Stimulated activated CD4-positive, alpha-beta T cell treated with anti-CD3 and anti-CD28 coated beads, TNF-alpha, amount 100 ng/mL, for 1 hour (primary cell): Measurements from ENCODE around the gene XPO4.
"Not testable (repeated sequence)": the region's sequence is repeated elsewhere in the genome, so short reads cannot be mapped to it uniquely, and the experiment has no call there.

Experiments used
- DNase-seq, 3 donors: peaks; one replicate each; pipeline ENCODE4 v3.0.0-alpha.2; 2020; ENCODE audit warnings: low read depth in 3 of 3, low spot score in 1 of 3

XPO4 gene

DNA sequence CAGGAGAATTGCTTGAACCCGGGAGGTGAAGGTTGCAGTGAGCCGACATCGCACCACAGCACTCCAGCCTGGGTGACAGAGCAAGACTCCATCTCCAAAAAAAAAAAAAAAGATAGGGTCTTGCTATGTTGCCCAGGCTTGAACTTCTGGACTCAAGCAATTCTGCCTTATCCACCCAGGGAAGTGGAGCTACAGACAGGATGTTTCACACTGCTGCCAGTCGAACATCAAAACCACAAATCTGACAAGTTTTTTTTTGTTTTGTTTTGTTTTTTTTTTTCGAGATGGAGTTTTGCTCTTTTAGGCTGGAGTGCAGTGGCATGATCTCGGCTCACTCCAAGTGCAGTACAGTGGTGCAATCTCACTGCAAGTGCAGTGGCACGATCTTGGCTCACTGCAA, 10.8 kb downstream of the XPO4 start:
- DNase-seq, result no peak

DNA sequence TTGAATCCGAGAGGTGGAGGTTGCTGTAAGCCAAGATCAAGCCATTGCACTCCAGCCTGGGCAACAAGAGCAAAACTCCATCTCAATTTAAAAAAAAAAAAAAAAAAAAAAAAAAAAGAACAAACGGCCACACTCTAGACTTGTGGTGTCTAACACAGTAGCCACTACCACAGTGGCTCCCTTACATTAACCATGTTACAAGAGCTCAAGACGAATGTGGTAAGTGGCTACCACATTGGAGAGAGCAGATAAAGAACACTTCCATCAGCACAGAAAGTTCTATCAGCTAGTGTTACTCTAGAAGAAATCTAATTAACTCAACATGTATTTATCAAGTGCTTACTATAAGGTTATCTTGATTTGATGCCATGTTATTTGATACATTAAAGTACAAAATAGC, 11.5 kb downstream of the XPO4 start:
- DNase-seq, result no peak

DNA sequence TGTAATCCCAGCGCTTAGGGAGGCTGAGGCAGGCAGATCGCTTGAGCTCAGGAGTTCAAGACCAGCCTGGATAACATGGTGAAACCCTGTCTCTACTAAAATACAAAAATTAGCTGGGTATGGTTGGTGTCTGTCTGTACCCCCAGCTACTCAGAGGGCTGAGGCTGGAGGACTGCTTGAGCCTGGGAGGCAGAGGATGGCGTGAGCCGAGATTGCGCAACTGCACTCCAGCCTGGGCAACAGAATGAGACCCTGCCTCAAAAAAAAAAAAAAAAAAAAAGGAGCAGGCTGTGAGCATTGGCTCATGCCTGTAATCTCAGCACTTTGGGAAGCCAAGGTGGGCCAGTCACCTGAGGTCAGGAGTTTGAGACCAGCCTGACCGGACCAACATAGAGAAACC, 12.0 kb downstream of the XPO4 start:
- not testable (repeated sequence) for DNase-seq

DNA sequence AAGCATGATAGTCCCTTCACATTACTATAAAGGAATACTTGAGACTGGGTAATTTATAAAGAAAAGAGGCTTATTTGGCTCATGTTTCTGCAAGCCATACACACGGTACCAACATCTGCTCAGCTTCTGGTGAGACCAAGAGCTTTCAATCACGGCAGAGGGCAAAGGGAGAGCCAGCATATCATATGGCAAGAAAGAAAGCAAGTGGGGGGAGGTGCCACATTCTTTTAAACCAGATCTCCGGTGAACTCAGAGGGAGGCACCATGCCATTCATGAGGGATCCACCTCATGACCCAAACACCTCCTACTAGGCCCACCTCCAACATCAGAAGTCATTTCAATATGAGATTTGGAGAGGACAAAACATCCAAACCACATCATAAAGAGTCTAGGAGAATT, 20.3 kb downstream of the XPO4 start:
- no peak for DNase-seq

DNA sequence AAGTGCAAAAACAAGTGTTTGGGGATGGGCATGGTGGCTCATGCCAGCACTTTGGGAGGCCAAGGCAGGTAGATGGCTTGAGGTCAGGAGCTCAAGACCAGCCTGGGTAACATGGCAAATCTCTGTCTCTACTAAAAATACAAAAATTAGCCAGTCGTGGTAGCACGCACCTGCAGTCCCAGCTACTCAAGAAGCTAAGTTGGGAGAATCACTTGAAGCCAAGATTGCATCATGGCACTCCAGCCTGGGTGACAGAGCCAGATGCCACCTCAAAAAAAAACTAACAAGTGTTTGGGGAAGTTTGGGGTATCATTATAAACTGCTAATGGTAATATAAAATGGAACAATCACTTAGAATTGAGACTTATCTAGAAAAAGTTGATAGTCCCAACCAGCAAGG, 24.6 kb downstream of the XPO4 start:
- no peak for DNase-seq

DNA sequence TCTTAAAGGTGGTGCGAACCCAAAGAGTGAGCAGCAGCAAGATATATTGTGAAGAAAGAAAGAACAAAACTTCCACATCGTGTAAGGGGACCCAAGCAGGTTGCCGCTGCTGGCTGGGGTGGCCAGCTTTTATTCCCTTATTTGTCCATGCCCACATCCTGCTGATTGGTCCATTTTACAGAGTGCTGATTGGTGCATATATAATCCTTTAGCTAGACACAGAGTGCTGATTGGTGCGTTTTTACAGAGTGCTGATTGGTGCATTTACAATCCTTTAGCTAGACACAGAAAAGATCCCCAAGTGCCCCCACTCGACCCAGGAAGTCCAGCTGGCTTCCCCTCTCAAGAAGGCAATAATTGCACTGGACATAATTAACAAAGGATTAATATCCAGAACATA, 25.7 kb downstream of the XPO4 start:
- DNase-seq, result not testable (repeated sequence)

DNA sequence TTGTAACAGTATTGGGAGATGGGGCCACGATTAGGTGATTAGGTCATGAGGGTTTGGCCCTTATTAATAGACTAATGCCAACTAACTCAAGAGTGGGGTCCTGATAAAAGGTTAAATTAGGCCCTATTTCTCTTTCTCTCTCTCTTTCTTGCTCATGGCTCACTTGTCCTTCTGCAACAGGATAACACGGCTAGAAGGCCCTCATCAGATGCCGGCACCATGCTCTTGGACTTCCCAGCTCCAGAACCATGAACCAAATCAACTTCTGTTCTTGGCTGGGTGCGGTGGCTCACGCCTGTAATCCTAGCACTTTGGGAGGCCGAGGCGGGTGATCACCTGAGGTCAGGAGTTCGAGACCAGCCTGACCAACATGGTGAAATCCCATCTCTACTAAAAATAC, 28.1 kb downstream of the XPO4 start:
- DNase-seq, result not testable (repeated sequence)

DNA sequence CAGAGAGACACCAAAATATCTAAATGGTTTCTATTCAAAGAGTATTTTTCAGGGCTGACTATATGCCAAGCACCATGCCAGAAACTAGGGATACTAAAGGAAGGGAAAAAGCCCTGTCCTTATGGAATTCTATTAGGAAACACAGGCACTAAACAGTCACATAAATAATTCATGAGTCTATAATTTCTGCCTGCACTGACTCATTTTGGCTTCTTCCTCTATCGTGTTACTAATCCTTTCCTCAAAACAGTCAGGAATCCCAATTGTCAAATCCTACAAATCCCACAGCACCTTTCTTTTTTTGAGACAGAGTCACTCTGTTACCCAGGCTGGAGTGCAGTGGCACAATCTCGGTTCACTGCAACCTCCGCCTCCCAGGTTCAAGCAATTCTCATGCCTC, 29.2 kb downstream of the XPO4 start:
- no peak for DNase-seq

DNA sequence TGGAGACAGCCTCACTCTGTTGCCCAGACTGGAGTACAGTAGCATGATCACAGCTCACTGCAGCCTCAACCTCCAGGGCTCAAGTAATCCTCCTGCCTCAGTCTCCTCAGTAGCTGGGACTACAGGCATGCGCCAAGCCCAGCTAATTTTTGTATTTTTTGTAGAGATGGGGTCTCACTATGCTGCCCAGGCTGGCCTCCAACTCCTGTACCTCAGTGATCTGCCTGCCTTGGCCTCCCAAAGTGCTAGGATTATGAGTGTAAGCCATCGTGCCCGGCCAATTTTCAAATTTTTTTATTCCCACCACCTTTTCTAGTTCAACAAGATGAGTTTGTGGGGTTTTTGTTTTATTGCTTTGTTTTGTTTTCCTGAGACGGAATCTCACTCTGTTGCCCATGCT, 31.7 kb downstream of the XPO4 start:
- DNase-seq, result no peak

DNA sequence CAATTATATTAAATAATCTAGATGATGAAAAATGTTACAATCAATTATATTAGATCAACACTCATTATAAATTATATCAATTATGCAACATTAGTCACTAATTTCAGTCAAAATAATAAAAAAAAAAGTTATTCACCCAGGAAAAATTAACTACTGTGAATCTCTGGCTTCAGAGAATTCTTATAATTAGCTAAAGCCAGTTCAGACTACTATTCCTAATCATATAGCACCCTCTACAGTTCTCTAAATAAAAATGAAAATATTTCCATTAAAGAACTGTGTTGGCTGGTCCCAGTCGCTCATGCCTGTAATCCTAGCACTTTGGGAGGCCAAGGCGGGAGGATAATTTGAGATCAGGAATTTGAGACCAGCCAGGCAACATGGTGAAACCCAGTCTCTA, 33.0 kb downstream of the XPO4 start:
- DNase-seq, result no peak

DNA sequence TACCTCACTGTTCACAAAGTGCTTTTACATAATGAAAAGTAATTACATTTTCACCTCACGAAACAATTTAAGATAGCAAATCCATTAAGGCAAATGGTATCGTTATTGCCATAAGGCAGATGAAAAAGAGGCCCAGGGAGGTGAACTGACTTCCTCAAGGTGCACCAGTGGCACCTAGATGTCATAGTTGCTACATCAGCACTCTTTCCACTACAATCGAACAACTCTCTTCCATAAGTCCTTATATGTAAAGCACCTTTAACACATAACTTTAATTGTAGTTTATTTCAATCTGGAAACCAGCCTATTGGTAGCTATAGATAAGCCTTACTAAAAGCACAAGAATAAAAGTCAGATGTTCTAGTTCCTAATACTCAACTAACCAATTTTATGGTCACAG, 35.1 kb downstream of the XPO4 start:
- no peak for DNase-seq

DNA sequence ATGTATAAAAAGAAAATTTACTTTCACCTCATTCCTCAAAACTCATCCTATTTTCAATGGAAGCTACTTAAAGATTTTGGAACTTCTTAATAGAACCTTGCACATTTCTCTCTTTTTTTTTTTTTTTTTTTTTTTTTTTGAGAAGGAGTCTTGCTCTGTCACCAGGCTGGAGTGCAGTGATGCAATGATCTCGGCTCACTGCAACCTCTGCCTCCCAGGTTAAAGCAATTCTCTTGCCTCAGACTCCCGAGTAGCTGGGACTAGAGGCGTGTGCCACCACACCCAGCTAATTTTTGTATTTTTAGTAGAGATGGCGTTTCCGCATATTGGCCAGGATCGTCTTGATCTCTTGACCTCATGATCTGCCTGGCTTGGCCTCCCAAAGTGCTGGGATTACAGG, 40.9 kb downstream of the XPO4 start:
- DNase-seq, result not testable (repeated sequence)

DNA sequence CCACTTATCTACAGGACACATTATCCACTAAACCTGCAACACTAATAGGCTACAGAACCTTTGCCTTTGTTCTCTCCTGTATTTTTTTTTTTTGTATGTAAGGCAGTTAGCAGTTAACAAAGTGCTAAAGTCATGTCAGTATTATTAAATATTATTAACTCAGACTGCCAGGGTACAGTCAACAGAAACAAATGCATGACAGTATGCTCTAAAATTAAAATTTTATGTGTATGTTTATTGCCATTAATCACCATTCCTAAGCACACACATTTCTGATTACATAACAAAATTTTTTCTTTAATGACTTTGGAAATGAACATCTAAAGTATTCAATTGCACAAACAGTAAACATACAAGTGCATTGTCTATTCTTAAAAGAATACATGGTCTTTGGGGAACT, 41.7 kb downstream of the XPO4 start:
- no peak for DNase-seq

DNA sequence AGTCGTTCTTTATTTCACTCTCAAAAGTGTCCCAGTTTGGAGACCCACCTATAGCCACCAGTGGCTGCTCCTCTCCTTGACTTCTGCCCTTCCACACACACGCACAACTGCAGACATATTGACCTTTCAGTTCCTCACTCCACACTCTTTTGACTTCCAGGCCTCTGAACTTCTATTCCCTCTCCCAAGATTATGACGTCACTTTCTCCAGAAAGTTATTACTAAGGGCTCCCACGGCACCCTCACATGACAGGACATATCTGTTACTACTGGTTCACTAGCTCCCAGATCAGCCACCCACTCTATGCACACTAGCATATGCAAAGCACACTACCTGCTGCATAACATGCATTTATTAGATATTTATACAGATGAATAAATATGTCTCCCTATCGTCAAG, 45.9 kb downstream of the XPO4 start:
- DNase-seq, result no peak

DNA sequence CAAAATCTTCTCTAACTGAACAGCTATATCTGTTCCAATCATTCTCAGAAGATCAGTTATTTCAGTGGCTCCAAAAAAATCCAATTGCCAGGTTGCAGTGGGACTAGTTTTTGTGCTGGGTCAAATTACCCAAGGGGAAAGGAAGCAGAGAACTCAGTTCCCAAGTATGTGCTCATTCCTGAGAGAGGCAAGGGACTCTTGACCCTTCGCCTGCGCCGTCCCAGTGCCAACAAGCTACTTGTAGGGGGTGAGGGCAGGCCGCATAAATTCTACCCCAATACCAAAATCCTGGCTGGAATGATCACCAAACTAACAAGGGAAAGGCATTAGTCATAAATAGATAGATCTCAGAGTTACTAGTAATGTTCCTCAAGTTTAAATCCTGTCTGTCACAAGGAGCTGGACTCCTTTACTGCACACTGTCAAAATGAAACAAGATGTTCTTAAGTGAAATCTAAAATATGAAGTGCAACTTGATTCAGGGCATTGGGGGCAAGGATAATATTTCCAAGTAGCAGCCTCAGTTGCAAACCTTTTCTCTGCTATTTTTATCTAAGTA, 50.6 kb downstream of the XPO4 start:
- DNase-seq, result no peak

DNA sequence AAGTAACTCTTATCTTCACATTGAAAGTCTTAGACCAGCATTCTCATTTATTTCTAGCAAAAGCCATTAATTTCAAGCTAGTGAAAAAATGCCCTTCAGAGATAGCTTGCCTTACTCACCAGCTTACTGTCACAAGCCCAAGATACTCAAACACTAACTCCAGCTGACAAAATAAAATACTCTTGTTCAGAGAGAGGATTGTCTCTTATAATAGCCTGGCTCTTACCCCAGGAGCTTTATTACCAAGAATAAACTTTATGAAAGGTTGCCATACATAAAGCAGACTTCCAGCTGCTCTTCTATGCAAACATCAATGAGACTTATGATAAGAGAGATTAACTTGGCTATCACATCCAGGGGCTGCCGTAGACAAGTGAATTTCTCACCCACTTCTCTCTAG, 53.6 kb downstream of the XPO4 start:
- no peak for DNase-seq

DNA sequence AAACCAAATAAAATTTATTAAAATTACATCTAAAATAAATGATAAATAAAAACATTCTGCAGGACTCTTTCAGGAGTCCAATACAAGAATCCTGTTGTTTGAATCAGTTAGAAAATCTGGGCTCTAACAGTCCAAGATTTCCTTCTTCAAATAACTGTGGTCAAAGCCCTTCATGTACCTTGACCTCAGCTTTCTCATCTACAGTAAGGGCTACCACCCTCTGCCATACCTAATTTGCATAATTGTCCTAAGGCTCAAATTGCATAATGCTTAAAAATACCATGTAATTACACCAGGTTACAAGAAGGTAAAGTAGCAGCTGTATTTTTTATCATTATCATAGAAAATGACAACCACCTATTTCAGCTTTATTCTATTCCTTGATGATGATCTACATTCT, 54.3 kb downstream of the XPO4 start:
- DNase-seq, result no peak

DNA sequence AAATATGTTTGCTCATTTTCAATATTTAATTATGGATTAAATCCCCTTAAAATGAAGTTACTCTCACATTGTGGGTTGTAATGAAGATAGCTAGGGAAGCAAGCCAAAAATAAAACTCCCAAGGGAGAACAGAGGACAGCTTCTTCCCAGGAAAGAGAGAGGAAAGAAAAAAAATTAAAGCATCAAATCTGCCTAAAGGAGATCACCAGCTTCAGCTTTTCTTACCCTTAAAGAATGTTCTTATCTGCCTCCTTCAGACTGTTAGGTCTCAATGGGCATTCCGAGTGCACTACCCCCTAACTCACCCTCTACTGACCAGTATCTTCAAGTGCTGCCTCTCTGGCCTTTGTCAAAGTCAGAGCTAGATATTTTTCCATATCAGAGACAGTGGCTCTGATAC, 55.2 kb downstream of the XPO4 start:
- DNase-seq, result no peak

DNA sequence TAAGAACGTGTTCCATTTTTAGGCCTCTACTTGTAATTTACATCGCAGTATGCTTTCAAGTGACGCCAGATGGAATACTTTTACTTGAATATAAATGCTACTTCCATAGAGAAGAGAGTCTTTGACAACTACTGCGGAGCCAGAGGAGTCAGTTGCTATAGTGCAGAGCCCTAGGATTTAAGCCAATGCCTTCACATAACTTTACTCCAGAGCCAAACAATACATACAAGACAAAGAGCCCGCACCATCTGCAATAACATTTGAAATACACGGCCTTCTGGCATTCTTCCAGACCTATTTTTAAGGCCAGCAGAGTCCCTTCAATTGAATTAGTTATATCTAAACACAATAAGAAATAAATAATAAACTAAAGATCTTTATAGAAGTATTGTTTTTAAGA, 59.4 kb downstream of the XPO4 start:
- no peak for DNase-seq

DNA sequence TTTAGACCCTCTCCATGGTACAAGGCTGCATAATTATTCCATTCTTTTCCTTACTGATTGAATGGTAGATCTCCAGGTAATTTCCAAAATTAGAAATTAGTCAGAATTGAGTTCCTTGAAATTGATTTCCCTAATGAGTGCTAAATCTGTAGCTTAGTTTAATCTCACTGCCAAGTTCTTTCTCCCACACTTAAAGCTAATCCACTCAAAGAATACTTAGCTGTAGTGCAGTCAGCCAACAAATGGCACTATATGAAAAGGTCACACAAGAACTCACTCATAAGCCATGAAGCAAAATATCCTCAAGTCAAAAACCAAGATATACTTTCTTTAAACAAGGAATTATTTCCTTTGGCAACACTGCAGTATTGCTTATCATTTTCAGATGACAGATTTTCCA, 62.0 kb downstream of the XPO4 start:
- DNase-seq, result no peak

DNA sequence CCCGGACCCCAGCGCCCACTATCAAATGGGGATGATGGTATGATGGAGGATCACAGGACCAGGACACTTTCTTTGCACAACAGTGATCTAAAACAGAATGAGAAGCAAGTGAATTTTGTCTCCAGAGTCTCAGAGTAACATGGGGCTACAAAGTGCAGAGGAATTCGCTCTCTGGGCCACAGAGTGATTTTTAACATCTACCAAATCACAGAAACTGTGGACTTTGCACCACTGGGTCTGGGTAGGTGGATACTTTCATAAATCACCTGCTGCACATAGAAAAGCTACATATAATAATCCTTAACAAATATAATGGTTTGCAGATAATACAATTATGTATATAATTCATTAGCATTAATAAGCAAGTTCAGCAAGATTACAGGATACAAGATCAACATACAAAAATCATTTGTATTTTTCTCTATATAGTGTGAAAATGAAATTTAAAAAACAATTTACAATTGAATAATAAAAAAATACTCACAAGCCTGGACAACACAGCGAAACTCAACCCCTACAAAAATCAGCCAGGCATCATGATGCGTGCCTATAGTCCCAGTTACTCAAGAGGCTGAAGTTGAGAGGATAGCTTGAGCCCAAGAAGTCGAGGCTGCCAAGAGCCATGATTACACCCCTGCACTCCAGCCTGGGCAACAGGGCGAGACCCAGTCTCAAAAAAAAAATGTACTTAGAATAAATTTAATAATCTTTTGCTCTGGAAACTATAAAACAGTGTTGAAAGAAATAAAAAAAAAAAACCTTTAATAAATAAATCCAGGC, 68.5 kb downstream of the XPO4 start:
- no peak for DNase-seq

DNA sequence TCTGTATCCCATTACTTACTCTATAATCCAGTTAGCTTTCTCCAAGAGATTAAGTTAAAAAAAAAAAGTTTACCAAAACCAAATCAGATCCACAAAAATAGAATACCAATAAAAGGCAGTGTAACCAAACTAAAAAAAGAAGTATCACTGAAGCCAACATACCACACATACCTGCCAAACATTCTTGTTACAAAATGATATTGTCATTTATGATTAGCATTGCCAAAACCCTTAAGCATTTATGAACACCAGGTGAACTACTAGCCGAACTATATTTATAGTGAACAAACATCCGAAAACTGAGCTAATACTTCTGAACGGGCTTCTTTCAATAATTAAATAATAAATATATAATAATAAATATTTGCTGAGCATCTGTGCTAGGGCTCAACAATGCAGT, 69.7 kb downstream of the XPO4 start:
- no peak for DNase-seq

DNA sequence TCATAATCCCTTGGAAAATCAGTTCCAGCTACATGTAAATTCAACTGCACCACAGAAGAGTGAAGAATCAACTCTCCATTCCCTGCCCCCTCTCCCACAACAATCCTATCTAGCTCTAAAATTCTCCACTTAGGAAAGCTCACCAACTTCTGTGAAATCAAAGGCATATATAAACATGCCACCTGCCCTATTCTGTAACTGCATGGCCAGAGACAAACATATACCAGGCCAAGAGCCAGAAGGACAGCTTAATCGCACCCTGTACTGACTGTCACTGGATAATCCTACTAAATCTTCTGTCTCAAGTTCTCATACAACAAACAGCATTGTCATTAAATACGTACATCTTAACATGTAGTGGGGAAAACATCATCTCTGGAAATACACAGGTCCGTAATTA, 70.6 kb downstream of the XPO4 start:
- no peak for DNase-seq
